Gastrocnemius medialis (tissue), 4 donors: ENCODE measurements around the gene FBXO42. TPM values are rescaled to one million over a fixed set of nuclear protein-coding genes. Genes with fewer than 3 reads are reported as not detected.

ENCODE experiments used
- ATAC-seq, 2 donors: fragments of 150-250 bp; one replicate each; pipeline ENCODE4 v1.9.1; 2016
- DNase-seq, 2 donors: peaks; one replicate each; pipeline ENCODE4 v3.0.0-alpha.2; 2019
- H3K27ac ChIP-seq, 4 donors: fragments of 200-600 bp; sonication (generic); 1 replicate in 1 of 4; 2 replicates in 3 of 4; pipeline ENCODE4 v1.5.1; 2016 to 2018; ENCODE audit warnings: mild to moderate bottlenecking in 2 of 4, moderate library complexity in 1 of 4
- H3K27me3 ChIP-seq, 3 donors: fragments of 200-600 bp; sonication (generic) in 2 of 3; 1 replicate in 1 of 3; 2 replicates in 2 of 3; pipeline versions ENCODE4 v1.5.1 to v1.6.0; 2016 to 2019; ENCODE audit warnings: mild to moderate bottlenecking in 1 of 3, moderate library complexity in 1 of 3
- H3K36me3 ChIP-seq, 2 donors: fragments of 200-600 bp; sonication (generic) in 1 of 2; one replicate each; pipeline ENCODE4 v1.5.1; 2017 to 2018
- H3K4me1 ChIP-seq, 2 donors: fragments of 200-600 bp; sonication (generic) in 1 of 2; one replicate each; pipeline ENCODE4 v1.5.1; 2016 to 2017; ENCODE audit warnings: mild to moderate bottlenecking in 2 of 2
- H3K4me3 ChIP-seq, 4 donors: fragments of 200-600 bp; sonication (generic) in 3 of 4; 1 replicate in 1 of 4; 2 replicates in 3 of 4; pipeline ENCODE4 v1.5.1; 2016 to 2019; ENCODE audit warnings: mild to moderate bottlenecking in 2 of 4
- H3K9me3 ChIP-seq, 3 donors: fragments of 200-600 bp; sonication (generic) in 2 of 3; 1 replicate in 1 of 3; 2 replicates in 2 of 3; pipeline ENCODE4 v1.5.1; 2016 to 2019
- CTCF ChIP-seq, 5 experiments: fragments of 450-650 bp in 3 of 5; fragments of 200-600 bp in 2 of 5; sonication (generic) in 2 of 5; IDR thresholded peaks in 4 of 5; conservative IDR thresholded peaks in 1 of 5; 1 replicate in 4 of 5; 2 replicates in 1 of 5; pipeline ENCODE4 v1.5.1; 2016 to 2019; ENCODE audit warnings: antibody characterized with exemption in 5 of 5, mild to moderate bottlenecking in 3 of 5, moderate library complexity in 3 of 5
- POLR2A ChIP-seq, 2 donors: fragments of 450-650 bp; IDR thresholded peaks; one replicate each; pipeline ENCODE4 v1.6.1; 2017; ENCODE audit warnings: antibody characterized with exemption in 2 of 2, mild to moderate bottlenecking in 2 of 2, moderate library complexity in 2 of 2
- in situ Hi-C, 4 donors: fragments of 200-750 bp; cut with MboI; loops; one replicate each; pipeline versions ENCODE4 v1.15.0 to v1.8.0; 2017; ENCODE audit warnings: low sequenced_read_pairs in 4 of 4
- intact Hi-C: fragments of 100-400 bp; cut with DNase I; formaldehyde crosslinking; loops from one replicate; pipeline ENCODE4 v1.15.1; 2023; ENCODE audit warnings: low total_unique reads
- total RNA-seq, 4 donors: library from RNA; depleted of rRNA; stranded (reverse); fragments of >200 nt; gene quantifications; one replicate each; pipeline versions ENCODE4 v1.1.0 to v1.2.3, GENCODE V29; 2016

FBXO42 gene
- total RNA-seq, 4 donors from 2014 or later, result 23.1 to 32.4 (median 27.2) TPM

- no peak for TF ChIP-seq POLR2A (IDR thresholded peaks at IDR 0.05)
- TF ChIP-seq CTCF (IDR thresholded peaks at IDR 0.05 in 4 of 5, conservative IDR thresholded peaks at IDR 0.05 in 1 of 5), result no peak
- Histone ChIP-seq H3K27me3 (peaks cover 0 to 2% (median 2%) of the 10 kb centered on the region in 3 donors), H3K4me1 (peaks cover 12 to 16% of the 10 kb centered on the region in 2 donors), H3K27ac (no peak overlapping the region), H3K36me3 (no peaks in the 10 kb centered on the region), H3K9me3 (no peaks in the 10 kb centered on the region), H3K4me3 (no peak overlapping the region)
- in situ Hi-C loops (no loop called here), intact Hi-C loops (no loop called here)
- ATAC-seq, result no peak
- DNase-seq, result no peak
These were observed 139.3 kb downstream of the FBXO42 start for GRCh38 chr1:16213013-16213412.

GRCh38 chr1:16212251-16212961 lies 139.9 kb downstream of the FBXO42 start, which contains the start of gene ARHGEF19:
TSS of gene ARHGEF19 (minus strand) at chr1:16212652. CDS start at chr1:16209054, 3,598 bp downstream.
- no peak within 1 kb of the TSS for H3K4me3 ChIP-seq
- no peak within 1 kb of the TSS for H3K27ac ChIP-seq
- intact Hi-C loops (no loop called here), in situ Hi-C loops (no loop called here)
- H3K9me3 ChIP-seq, result no peaks in the 10 kb centered on the region
- H3K36me3 ChIP-seq, result no peaks in the 10 kb centered on the region
- DNase-seq, result no peak
- TF ChIP-seq POLR2A (IDR thresholded peaks at IDR 0.05) (no peak), CTCF (IDR thresholded peaks at IDR 0.05 in 4 of 5, conservative IDR thresholded peaks at IDR 0.05 in 1 of 5) (no peak)
- peaks cover 3 to 4% (median 4%) of the 10 kb centered on the region in 3 donors for H3K27me3 ChIP-seq
- peaks cover 11 to 12% of the 10 kb centered on the region in 2 donors for H3K4me1 ChIP-seq
- ATAC-seq, result no peak

- Histone ChIP-seq H3K36me3 (no peaks in the 10 kb centered on the region), H3K4me3 (no peak overlapping the region), H3K27me3 (peaks cover 6 to 9% (median 8%) of the 10 kb centered on the region in 3 donors), H3K9me3 (no peaks in the 10 kb centered on the region), H3K27ac (no peak overlapping the region), H3K4me1 (peaks cover 8 to 10% of the 10 kb centered on the region in 2 donors)
- TF ChIP-seq CTCF (IDR thresholded peaks at IDR 0.05 in 4 of 5, conservative IDR thresholded peaks at IDR 0.05 in 1 of 5) (no peak), POLR2A (IDR thresholded peaks at IDR 0.05) (no peak)
- ATAC-seq (no peak), DNase-seq (no peak)
- intact Hi-C loops (no loop called here), in situ Hi-C loops (no loop called here)
These were observed 140.5 kb downstream of the FBXO42 start for GRCh38 chr1:16211824-16212223.

GRCh38 chr1:16210581-16210980 lies 141.7 kb downstream of the FBXO42 start:
- Histone ChIP-seq H3K4me1 (peaks cover 4 to 6% of the 10 kb centered on the region in 2 donors), H3K36me3 (no peaks in the 10 kb centered on the region), H3K27ac (no peak overlapping the region), H3K9me3 (no peaks in the 10 kb centered on the region), H3K27me3 (peaks cover 6 to 9% (median 8%) of the 10 kb centered on the region in 3 donors), H3K4me3 (no peak overlapping the region)
- in situ Hi-C loops, result no loop called here
- no peak for DNase-seq
- no peak for ATAC-seq
- intact Hi-C loops, result no loop called here
- TF ChIP-seq CTCF (IDR thresholded peaks at IDR 0.05 in 4 of 5, conservative IDR thresholded peaks at IDR 0.05 in 1 of 5) (no peak), POLR2A (IDR thresholded peaks at IDR 0.05) (no peak)
